CD4-positive, alpha-beta T cell treated with Interleukin-15 for 1 hour (primary cell): ENCODE measurements around the gene ZBTB40.
A peak's percentile ranks its signal among the peaks of the same experiment; 100 is the strongest.

Experiments
- DNase-seq: peaks from one replicate; pipeline ENCODE4 v3.0.0-alpha.2; 2020

ZBTB40 gene, protein sequence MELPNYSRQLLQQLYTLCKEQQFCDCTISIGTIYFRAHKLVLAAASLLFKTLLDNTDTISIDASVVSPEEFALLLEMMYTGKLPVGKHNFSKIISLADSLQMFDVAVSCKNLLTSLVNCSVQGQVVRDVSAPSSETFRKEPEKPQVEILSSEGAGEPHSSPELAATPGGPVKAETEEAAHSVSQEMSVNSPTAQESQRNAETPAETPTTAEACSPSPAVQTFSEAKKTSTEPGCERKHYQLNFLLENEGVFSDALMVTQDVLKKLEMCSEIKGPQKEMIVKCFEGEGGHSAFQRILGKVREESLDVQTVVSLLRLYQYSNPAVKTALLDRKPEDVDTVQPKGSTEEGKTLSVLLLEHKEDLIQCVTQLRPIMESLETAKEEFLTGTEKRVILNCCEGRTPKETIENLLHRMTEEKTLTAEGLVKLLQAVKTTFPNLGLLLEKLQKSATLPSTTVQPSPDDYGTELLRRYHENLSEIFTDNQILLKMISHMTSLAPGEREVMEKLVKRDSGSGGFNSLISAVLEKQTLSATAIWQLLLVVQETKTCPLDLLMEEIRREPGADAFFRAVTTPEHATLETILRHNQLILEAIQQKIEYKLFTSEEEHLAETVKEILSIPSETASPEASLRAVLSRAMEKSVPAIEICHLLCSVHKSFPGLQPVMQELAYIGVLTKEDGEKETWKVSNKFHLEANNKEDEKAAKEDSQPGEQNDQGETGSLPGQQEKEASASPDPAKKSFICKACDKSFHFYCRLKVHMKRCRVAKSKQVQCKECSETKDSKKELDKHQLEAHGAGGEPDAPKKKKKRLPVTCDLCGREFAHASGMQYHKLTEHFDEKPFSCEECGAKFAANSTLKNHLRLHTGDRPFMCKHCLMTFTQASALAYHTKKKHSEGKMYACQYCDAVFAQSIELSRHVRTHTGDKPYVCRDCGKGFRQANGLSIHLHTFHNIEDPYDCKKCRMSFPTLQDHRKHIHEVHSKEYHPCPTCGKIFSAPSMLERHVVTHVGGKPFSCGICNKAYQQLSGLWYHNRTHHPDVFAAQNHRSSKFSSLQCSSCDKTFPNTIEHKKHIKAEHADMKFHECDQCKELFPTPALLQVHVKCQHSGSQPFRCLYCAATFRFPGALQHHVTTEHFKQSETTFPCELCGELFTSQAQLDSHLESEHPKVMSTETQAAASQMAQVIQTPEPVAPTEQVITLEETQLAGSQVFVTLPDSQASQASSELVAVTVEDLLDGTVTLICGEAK

DNA sequence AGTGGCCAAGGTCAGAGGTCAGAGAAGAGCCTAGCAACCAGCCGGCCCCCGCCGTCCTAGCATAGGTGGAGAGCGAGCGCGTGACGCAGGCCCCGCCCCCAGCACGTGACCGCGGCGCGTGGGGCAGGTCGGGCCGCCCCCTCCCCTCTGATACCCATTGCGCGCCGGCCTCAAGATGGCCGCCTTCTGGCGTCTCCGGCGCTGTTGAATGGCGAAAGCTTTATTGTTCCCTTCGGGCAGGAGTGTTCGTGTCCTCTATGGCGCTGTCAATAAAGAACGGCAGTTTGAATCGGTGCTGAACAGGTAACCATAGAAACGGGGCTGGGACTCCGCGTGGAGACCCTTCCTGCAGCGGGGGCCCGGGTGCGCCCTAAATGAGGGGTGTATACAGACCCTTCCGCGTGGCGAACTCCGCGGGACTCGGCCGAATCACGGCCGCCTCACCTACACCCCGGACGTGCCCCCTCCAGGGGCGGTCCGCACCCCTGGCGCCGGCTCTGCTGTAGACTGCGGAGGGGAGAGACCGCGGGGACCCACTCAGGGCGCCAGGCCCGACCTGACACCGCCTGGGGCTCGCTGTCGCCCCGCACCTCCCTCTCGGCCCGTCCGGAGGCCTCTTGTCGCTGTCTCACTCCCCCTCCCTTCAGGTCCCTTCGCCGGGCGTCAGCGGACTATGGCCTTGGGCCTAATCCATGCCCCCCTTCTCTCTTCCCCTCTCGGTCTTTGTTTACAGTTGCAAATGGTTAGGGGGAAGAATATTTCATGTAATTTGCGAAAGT lies at the start of gene ZBTB40:
Gene ZBTB40, plus strand, starts transcription at position 150 of the 779 bp plus-strand sequence. CDS start 38,098 bp downstream, outside the sequence.
- DNase-seq = peak; percentile 96

DNA sequence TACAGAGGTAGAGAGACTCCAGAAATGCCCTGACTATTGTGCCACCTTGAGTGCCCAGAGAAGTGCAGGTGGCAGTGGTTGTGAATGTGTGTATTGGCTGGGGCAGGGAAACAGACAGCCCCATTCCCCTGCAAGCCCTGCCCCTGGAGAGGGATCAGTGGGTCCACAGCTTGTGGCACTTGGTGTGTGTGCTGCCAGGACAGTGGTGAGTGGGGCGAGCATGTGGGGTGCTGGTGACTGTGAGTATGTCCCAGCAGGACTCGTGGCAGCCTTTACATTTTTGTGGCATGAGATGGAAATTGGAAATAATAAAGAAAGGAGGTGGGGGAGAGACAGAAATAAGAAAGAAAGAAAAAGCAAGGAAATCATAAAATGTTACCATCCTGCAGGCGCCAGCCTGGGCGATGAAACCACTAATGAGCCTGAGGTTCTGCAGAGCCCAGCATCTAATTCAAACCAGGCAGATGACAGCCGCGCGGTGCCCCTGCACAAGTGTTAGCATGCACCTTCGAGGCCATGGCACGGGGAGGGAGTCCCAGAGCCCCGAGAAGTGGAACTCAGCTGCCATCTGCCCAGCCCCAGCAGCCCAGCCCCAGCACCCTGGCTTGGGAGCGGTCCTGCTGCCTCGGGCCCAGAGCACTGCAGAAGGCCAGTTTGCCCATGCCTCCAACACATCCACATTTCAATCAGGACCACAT lies 49.1 kb upstream of the ZBTB40 start:
- no peak for DNase-seq

GRCh38 chr1:22404486-22404885 lies 47.2 kb upstream of the ZBTB40 start:
- DNase-seq = no peak

- DNase-seq = no peak
These were observed 44.7 kb upstream of the ZBTB40 start for GRCh38 chr1:22406722-22407495.

GRCh38 chr1:22408230-22408629 lies 43.4 kb upstream of the ZBTB40 start:
- no peak for DNase-seq

GRCh38 chr1:22410401-22410800 lies 41.2 kb upstream of the ZBTB40 start:
- no peak for DNase-seq

- DNase-seq = no peak
These were observed 40.6 kb upstream of the ZBTB40 start for GRCh38 chr1:22410928-22411495.

- no peak for DNase-seq
These were observed 40.1 kb upstream of the ZBTB40 start for GRCh38 chr1:22411589-22411988.

DNA sequence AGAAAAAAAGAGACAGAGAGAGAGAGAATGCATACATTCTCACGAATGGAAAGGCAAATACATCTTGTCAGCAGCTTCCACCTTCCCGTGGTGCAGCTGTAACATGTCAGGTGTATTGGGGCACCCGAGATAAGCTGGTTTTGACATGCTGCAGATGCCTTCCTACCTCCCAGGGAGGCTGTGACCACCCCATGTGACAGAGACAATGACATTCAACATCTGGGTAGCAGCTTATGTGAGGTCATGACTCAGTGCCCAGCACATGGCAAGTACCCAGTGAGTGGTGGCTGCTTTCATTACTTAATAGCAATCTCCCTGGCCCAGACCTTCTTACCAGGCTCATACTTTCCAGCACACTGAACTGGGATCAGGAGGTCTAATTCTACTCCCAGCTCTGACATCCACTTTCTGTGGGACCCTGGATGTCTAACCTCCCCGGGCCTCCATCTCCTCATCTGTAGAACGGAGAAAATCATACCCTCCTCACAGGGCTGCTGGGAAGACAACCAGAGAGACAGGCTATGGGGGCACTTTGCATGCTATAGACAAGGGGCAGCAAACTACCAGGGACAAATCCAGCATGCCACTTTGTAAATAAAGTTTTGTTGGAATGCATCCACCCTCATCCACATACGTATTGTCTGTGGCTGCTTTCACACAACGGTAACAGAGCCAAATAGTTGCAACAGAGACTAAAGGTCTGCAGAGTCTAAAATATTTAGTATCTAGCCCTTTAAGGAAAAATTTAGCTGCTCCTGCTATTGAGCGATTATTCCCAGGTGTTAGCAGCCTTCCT lies 38.5 kb upstream of the ZBTB40 start:
- DNase-seq = no peak

DNA sequence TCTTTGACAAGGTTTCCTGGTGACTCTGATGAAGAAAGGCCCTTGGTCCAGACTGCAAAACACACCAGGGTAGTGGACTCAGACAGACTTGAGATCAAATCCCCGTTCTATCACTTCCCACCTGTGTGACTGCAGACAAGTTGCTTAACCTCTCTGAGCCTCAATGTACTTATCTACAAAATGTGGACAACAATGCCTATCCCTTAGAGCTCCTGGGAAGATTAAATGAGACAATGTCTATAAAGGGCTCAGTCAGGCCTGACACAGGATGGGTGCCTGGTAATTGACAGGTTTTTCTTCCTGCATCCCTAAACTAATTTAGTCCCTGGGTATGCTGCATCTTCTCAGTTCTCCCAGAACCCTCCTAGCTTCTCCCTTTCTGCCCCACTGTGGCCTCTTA lies 37.9 kb upstream of the ZBTB40 start:
- DNase-seq = no peak

GRCh38 chr1:22414244-22414751 lies 37.4 kb upstream of the ZBTB40 start:
- no peak for DNase-seq

GRCh38 chr1:22415489-22415888 lies 36.2 kb upstream of the ZBTB40 start:
- no peak for DNase-seq

DNA sequence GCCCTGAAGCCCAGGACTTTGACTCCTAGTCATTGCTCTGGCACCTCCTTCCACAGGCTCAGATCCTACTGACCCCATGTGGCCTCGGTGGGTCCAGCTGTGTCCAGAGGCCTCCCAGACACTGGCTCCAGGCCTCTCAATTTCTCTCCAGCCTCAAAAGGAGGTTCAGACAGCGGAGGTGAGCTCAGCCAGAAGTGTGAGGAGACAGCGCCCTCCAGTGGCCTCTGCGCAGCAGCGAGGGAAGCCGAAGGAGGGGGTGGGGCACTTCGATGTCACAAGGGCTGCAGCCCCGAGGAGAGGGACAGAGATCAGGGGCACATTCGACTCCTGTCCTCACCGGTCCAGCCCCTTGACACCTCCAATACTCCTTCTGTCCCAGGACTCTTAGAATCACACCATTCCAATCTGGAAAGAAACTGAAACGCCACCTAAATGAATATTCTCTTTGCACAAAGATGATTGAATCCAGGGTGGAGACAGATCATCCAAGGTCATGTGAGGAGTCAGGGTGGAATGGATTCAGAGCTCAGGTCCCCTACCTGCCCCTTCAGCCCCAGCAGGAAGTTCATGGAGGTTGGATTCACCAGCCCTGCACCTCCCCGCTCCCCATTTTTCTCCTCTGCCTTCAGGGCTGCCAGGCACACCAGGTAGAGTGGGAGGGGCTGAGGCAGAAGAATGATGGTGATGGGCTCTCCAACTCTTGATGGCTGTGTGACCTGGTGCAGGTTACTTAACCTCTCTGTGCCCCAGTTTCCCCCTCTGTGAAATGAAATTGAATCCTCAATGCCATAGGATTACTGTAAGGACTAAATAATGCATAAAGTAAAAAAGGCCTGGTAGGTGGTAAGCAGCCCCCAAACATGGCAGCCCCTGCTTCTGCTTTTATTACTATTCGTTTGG lies 34.8 kb upstream of the ZBTB40 start:
- peak; percentile 48 for DNase-seq

DNA sequence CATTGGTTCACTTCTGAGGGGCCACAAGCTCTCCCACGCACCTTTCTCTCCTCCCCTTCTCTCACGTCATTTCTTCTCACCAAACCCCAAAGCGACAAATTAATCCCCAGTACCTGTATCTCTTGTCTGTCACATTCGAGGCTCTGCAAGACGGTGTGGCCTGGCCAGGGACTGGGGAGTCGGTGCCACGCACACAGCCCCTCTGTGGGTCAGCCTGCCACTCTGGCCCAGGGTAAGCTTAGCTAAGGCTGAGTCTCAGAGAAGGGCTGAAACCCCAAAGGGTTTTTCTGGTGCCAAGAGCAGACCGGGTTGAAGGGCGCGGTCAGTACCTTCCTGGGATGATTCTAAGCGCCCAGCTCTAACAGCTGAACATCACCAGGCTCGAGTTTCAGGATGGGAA lies 34.2 kb upstream of the ZBTB40 start:
- DNase-seq = no peak

DNA sequence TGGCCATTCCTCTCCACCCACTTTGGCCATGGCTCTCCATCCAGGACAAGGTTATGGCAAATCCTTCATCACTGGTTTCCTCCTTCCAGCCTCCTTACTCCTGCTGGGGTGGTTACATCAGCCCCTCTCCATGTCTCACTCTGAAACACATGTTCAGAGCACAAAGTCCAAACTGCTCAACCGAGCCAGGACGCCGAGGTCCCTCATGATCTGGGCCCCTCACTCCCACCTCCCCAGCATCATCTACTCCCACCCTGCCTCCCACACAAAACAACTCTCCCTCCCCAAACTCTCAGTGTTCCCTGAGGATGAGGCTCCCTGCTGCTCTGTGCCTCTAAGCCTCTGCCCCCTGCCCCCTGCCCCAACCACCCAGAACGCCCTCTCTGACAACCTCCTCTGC lies 33.3 kb upstream of the ZBTB40 start:
- no peak for DNase-seq

DNA sequence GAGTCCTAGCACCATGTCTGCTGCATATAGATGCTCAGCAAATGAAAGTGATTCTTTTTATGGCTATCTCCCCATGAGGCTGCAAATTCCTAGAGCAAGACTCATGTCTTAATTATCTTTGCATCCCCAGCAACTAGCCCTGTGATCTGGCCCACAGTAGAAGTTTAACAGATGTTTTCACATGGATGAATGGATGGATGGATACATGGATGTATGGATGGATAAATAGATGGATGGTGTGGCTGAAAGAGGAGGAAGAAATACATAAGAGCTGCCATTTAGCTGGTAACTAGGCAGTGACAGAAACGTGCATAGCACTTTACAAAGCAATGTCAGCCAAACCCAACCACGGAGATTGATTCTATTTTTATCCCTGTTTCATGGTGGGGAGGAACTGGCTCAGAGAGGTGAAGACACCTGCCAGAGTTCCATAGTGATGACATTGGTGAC lies 32.7 kb upstream of the ZBTB40 start:
- no peak for DNase-seq

DNA sequence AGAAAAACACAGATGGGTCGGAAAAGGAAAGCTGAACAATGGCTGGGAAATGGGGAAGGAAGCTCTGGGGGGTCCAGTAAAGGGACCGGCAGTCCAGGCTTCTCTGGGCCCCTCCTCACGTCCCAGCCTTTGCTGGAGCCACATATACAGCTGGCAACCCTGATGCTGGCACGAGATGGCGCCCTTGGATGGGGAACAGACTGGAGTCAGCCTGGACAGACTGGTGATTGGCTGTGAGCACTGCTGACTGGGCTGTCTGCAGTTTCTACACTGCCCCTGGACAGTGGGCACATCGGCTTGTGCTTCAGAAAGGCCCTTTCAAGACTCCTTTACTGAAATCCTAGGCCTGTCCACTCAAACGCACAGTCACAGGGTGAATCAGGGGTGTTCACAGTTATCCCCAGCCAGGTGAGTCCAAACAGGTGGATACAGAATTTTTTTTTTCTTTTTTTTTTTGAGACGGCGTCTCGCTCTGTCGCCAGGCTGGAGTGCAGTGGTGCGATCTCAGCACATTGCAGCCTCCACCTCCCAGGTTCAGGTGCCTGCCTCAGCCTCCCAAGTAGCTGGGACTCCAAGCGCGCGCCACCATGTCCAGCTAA lies 31.1 kb upstream of the ZBTB40 start:
- DNase-seq = peak; percentile 42

GRCh38 chr1:22426781-22427180 lies 24.9 kb upstream of the ZBTB40 start:
- no peak for DNase-seq
